Measurements from ENCODE around the gene SAT2.

DNA sequence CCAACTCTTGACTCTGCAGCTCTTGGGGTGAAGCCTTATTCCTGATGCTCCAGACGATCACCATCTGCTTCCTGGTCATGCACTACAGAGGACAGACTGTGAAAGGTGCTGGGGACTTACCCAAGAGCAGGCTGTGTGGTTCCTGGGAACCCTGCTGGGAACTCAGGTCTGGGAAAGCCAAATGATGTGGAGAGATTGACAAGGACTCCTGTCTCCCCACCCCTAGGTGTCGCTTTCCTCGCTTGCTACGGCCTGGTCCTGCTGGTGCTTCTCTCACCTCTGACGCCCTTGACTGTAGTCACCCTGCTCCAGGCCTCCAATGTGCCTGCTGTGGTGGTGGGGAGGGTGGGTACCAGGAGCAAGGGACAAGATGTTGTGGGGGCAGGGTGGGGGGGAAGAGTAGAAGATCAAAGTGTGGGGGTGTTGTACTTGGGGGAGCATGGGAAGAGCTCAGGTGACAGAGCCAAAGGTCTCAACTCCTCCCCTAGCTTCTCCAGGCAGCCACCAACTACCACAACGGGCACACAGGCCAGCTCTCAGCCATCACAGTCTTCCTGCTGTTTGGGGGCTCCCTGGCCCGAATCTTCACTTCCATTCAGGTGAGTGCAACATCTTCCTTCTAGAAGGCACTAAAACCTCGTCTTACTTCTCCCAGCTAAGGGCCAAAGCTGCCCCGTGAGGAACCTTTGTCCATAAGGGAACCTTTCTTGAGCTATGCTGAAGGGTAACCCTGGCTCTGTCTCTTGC, 40.8 kb downstream of the SAT2 start:
- TF ChIP-seq POLR2AphosphoS5 (IDR thresholded peaks at IDR 0.05; ENCODE audit: low read depth, low read length): no peak
- TF ChIP-seq POLR2A (IDR thresholded peaks at IDR 0.05; ENCODE audit: low read depth, low read length): no peak

Data from GM12892 (cell line).